Progenitor cell of endocrine pancreas (in vitro differentiated cells): ENCODE measurements around the gene SCAPER. TPM values are rescaled to one million over a fixed set of nuclear protein-coding genes. Genes with fewer than 3 reads are reported as not detected.

Source experiments
- DNase-seq: peaks from one replicate; pipeline ENCODE4 v3.0.0; 2021; ENCODE audit warnings: low spot score; ENCODE audit not compliant: unreplicated experiment
- H3K27ac Mint-ChIP-seq: 2 replicates; pipeline ENCODE4 v1.8.0; 2021; ENCODE audit warnings: mild to moderate bottlenecking, moderate library complexity, mixed read lengths
- H3K27me3 Mint-ChIP-seq: 2 replicates; pipeline ENCODE4 v1.8.0; 2021; ENCODE audit warnings: mixed read lengths
- H3K36me3 Mint-ChIP-seq: 2 replicates; pipeline ENCODE4 v1.8.0; 2022; ENCODE audit warnings: mixed read lengths; ENCODE audit not compliant: insufficient read depth
- H3K4me1 Mint-ChIP-seq: 2 replicates; pipeline ENCODE4 v1.8.0; 2021; ENCODE audit warnings: low read depth, mixed read lengths
- H3K4me3 Mint-ChIP-seq: 2 replicates; pipeline ENCODE4 v1.8.0; 2021; ENCODE audit warnings: low read depth, mild to moderate bottlenecking, moderate library complexity, mixed read lengths
- H3K9me3 Mint-ChIP-seq: 2 replicates; pipeline ENCODE4 v1.8.0; 2021; ENCODE audit warnings: low read depth, mixed read lengths
- total RNA-seq: library from RNA; stranded (reverse); gene quantifications from 2 replicates; pipeline ENCODE4 v1.2.1, GENCODE V29; 2021
- TF ChIP-seq, protein P1 (sequence below): fragments of 200-600 bp; sonication (generic); IDR thresholded peaks from one replicate; pipeline ENCODE4 v1.5.0; 2021; ENCODE audit warnings: antibody characterized with exemption, mild to moderate bottlenecking; ENCODE audit not compliant: unreplicated experiment

The SCAPER gene
- total RNA-seq, 1 donor from 2014 or later: 43.1 TPM

DNA sequence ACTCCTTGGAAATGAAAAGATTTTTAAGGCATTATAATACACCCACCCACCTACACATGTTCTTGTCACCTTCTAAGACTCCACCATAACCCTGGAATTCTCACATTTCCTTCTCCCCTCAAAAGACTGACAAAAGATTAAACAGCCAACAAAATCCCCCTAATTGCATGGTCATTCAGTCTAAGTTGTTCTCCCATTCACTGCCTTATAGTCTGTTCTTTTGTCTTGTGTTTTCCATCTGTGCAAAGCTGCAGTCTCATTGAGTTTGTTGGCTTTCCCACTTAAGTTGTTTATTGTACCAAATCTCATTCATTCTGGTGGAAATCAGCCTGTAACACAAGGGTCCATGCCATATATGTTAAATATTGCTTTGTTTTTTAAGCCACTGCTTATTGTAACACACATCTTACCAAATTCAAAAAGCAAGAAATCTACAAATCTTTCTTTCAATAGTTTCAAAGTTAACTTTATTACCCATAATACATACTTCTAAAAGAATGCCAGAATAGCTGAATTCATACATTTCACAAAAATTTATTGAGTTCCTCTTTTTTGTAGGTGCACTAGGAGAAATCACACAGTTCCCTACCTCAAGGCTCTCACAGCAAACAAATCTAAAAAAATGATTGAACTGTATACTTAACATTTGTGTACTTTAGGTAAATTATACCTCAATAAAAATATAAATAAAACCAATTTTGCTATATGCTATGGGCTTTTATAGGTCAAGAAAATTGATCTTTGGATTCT lies 24.0 kb upstream of the SCAPER start:
- Mint-ChIP-seq H3K27me3 (peaks cover 3% of the 10 kb centered on the region), H3K4me1 (peaks cover 22% of the 10 kb centered on the region), H3K36me3 (peaks cover 4% of the 10 kb centered on the region), H3K9me3 (no peaks in the 10 kb centered on the region), H3K4me3 (no peak overlapping the region), H3K27ac (no peak overlapping the region)
- no peak for DNase-seq
- TF ChIP-seq, protein P1, sequence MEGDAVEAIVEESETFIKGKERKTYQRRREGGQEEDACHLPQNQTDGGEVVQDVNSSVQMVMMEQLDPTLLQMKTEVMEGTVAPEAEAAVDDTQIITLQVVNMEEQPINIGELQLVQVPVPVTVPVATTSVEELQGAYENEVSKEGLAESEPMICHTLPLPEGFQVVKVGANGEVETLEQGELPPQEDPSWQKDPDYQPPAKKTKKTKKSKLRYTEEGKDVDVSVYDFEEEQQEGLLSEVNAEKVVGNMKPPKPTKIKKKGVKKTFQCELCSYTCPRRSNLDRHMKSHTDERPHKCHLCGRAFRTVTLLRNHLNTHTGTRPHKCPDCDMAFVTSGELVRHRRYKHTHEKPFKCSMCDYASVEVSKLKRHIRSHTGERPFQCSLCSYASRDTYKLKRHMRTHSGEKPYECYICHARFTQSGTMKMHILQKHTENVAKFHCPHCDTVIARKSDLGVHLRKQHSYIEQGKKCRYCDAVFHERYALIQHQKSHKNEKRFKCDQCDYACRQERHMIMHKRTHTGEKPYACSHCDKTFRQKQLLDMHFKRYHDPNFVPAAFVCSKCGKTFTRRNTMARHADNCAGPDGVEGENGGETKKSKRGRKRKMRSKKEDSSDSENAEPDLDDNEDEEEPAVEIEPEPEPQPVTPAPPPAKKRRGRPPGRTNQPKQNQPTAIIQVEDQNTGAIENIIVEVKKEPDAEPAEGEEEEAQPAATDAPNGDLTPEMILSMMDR: no peak

- Mint-ChIP-seq H3K4me1 (peaks cover 17% of the 10 kb centered on the region), H3K27ac (no peak overlapping the region), H3K36me3 (peaks cover 2% of the 10 kb centered on the region), H3K9me3 (no peaks in the 10 kb centered on the region), H3K27me3 (peaks cover 3% of the 10 kb centered on the region), H3K4me3 (no peak overlapping the region)
- TF ChIP-seq, protein P1: no peak
- DNase-seq: no peak
These were observed 23.1 kb upstream of the SCAPER start for GRCh38 chr15:76928201-76928600.

DNA sequence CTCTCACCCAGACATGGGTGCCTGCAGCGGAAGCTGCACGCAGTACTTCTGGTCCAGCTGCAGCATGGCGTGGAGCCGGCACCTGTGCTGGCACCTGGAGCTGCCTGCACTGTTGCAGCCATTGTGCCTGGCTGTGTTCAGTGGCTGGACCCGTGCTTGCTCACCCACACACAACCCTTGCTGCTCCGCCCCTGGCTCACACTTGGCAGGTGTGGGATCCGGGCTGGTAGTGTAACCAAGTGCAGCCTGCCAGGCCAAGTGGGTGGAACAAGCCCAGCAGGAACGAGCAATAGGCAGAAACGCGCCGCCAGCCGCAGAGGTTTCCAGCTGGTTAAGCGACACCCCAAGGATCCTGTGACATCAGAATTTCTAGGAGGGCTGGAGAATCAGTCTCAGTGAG lies 11.2 kb upstream of the SCAPER start:
- TF ChIP-seq, protein P1: no peak
- H3K4me1 Mint-ChIP-seq: no peaks in the 10 kb centered on the region
- peaks cover 13% of the 10 kb centered on the region for H3K27me3 Mint-ChIP-seq
- DNase-seq: no peak
- H3K4me3 Mint-ChIP-seq: no peak overlapping the region
- H3K27ac Mint-ChIP-seq: no peak overlapping the region
- no peaks in the 10 kb centered on the region for H3K36me3 Mint-ChIP-seq
- no peaks in the 10 kb centered on the region for H3K9me3 Mint-ChIP-seq

- H3K4me1 Mint-ChIP-seq: no peaks in the 10 kb centered on the region
- H3K27me3 Mint-ChIP-seq: peaks cover 11% of the 10 kb centered on the region
- H3K27ac Mint-ChIP-seq: no peak overlapping the region
These were observed 8.6 kb upstream of the SCAPER start for GRCh38 chr15:76913737-76914136.

DNA sequence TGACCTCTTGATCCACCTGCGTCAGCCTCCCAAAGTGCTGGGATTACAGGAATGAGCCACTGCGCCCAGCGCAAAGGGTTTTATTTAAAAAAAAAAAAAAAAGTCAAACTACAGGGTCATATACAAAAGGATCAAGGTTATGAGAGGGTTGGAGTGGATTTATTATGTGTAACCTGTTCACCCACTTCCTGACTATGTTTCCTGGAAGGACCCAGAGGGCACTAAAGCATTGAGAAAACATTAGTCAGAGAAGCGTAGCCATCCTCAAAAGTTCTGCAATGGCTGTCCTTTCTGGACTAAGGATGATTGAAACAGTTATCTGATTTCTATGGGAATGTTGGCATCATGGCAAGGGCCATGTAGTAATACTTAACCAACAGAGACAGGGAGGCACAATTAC lies 7.3 kb upstream of the SCAPER start:
- Mint-ChIP-seq H3K27me3 (peaks cover 15% of the 10 kb centered on the region), H3K9me3 (no peaks in the 10 kb centered on the region), H3K4me1 (no peaks in the 10 kb centered on the region), H3K4me3 (no peak overlapping the region), H3K27ac (no peak overlapping the region), H3K36me3 (no peaks in the 10 kb centered on the region)
- TF ChIP-seq, protein P1: no peak
- DNase-seq: no peak

More at GRCh38 chr15:76913737-76914136, 8.6 kb upstream of the SCAPER start:
- Mint-ChIP-seq H3K9me3 (no peaks in the 10 kb centered on the region), H3K4me3 (no peak overlapping the region), H3K36me3 (no peaks in the 10 kb centered on the region)
- DNase-seq: no peak
- TF ChIP-seq, protein P1: no peak
